ENCODE measurements around the gene CPLANE1. TPM values are rescaled to one million over a fixed set of nuclear protein-coding genes. Genes with fewer than 3 reads are reported as not detected.

The CPLANE1 gene
- total RNA-seq, 2 experiments from 2014 or later: 7.2 to 10.5 TPM

Other genes with a start within 250 kb of the CPLANE1 start
- gene NUP155, start 121.7 kb upstream of the CPLANE1 start, total RNA-seq: 10 to 100 TPM; 54.4 to 57.2 TPM
- 10 to 100 TPM; 28.8 to 35.3 TPM for gene WDR70, start 129.9 kb upstream of the CPLANE1 start, total RNA-seq

All from activated CD8-positive, alpha-beta T cell treated with anti-CD3 and anti-CD28 coated beads, Interleukin-2, amount 10 ng/mL, durations not matched to agents 7 days and 5 days (primary cell).